ENCODE data around the gene YJEFN3.

YJEFN3 gene

DNA sequence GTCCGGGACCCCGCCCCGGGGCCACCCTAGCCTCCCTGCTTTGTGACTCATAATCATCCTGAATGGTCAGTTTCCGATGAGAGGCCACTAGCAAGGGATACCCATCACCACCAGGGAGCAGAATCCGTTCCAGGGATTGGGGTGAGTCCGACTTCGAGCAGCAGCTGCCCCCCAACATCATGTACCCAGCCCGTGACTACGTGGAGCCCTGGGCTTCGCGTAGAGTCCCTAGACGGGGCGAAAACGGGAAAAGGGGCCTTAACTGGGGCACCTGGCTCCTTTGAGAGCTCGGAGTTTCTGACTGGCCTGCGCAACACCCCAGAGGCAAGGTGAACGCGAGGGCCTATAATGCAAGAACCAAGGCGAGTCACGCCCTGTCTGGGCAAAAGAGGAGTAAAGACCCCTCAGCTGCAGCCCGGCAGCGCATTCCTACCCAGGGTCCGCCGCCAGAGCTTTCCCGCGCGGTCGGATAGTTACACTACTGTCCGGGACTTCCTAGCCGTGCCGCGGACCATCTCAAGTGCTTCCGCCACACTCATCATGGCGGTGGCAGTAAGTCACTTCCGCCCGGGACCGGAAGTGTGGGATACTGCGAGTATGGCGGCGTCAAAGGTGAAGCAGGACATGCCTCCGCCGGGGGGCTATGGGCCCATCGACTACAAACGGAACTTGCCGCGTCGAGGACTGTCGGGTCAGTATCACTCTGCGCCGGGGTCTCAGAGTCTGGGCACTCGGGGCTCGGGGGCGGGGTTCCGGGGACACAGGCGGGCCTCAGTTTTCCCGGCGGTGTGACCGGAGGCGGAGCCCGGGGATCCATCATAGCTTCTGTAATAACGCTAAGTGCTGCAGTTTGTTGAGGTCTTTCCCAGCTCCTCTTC is 12.8 kb upstream of the YJEFN3 start, which contains the start of gene NDUFA13:
TSS of gene NDUFA13 (plus strand) at position 584 of the 878 bp plus-strand sequence. CDS start at position 598, 14 bp downstream.
- Histone ChIP-seq H3F3A (ENCODE audit: insufficient read depth, low read length) (no peaks in the 10 kb centered on the region), H3K9me3 (ENCODE audit: low read length) (no peaks in the 10 kb centered on the region), H3K79me2 (ENCODE audit: insufficient read depth, low read length) (peaks cover 41% of the 10 kb centered on the region), H3K9ac (ENCODE audit: low read length) (peak within 1 kb of the TSS; percentile 94), H3K27me3 (ENCODE audit: insufficient read depth, low read length) (no peaks in the 10 kb centered on the region), H3K4me3 (ENCODE audit: low read depth, low read length, poor library complexity, severe bottlenecking) (peak within 1 kb of the TSS; percentile 95), H3K27ac (ENCODE audit: low read depth, low read length, poor library complexity, severe bottlenecking) (peak within 1 kb of the TSS; percentile 73), H3K9me2 (ENCODE audit: low read depth, low read length) (no peaks in the 10 kb centered on the region), H3K4me1 (ENCODE audit: insufficient read depth, low read length, severe bottlenecking) (peaks cover 37% of the 10 kb centered on the region), H2AFZ (ENCODE audit: low read length) (no peak within 1 kb of the TSS), H4K20me1 (ENCODE audit: insufficient read depth, low read length) (no peaks in the 10 kb centered on the region), H3K36me3 (ENCODE audit: insufficient read depth, low read length) (peaks cover 23% of the 10 kb centered on the region), H3K4me2 (ENCODE audit: low read length) (peak within 1 kb of the TSS; percentile 87)
- TF ChIP-seq EZH2 (IDR thresholded peaks at IDR 0.05; ENCODE audit: borderline replicate concordance, low read length), result no peak
- no peak for TF ChIP-seq CTCF (IDR thresholded peaks at IDR 0.05; ENCODE audit: low read length)

GRCh38 chr19:19517235-19517619 is 11.5 kb upstream of the YJEFN3 start:
- H3K4me1 ChIP-seq (ENCODE audit: insufficient read depth, low read length, severe bottlenecking), result peaks cover 39% of the 10 kb centered on the region
- H3K79me2 ChIP-seq (ENCODE audit: insufficient read depth, low read length), result peaks cover 49% of the 10 kb centered on the region
- no peak for TF ChIP-seq CTCF (IDR thresholded peaks at IDR 0.05; ENCODE audit: low read length)
- TF ChIP-seq EZH2 (IDR thresholded peaks at IDR 0.05; ENCODE audit: borderline replicate concordance, low read length), result no peak
- H3F3A ChIP-seq (ENCODE audit: insufficient read depth, low read length), result no peaks in the 10 kb centered on the region
- H2AFZ ChIP-seq (ENCODE audit: low read length), result no peak overlapping the region
- H3K4me3 ChIP-seq (ENCODE audit: low read depth, low read length, poor library complexity, severe bottlenecking), result peak overlapping the region; percentile 95
- peak overlapping the region; percentile 87 for H3K4me2 ChIP-seq (ENCODE audit: low read length)
- H3K9ac ChIP-seq (ENCODE audit: low read length), result peak overlapping the region; percentile 94
- H4K20me1 ChIP-seq (ENCODE audit: insufficient read depth, low read length), result no peaks in the 10 kb centered on the region
- no peaks in the 10 kb centered on the region for H3K9me2 ChIP-seq (ENCODE audit: low read depth, low read length)
- no peaks in the 10 kb centered on the region for H3K9me3 ChIP-seq (ENCODE audit: low read length)
- H3K27ac ChIP-seq (ENCODE audit: low read depth, low read length, poor library complexity, severe bottlenecking), result peak overlapping the region; percentile 73
- H3K27me3 ChIP-seq (ENCODE audit: insufficient read depth, low read length), result no peaks in the 10 kb centered on the region
- peaks cover 25% of the 10 kb centered on the region for H3K36me3 ChIP-seq (ENCODE audit: insufficient read depth, low read length)

DNA sequence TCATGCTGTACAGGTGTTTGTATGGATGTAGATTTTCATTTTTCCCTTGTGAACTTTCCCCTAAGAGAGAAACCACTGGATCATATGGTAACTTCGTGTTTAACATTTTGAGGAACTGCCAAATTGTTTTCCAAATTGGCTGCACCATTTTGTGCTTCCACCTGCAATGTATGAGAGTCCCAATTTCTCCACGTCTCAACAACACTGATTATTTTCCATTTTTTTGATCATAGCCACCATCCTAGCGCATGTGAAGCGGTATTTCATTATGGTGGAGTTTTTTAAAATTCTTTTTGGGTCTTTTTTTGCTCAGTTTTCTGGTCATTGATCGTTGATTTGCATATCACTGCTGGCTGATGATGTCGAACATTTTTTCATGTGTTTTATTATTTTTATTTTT is 7.7 kb upstream of the YJEFN3 start:
- H3K4me3 ChIP-seq (ENCODE audit: low read depth, low read length, poor library complexity, severe bottlenecking), result no peak overlapping the region
- H3K79me2 ChIP-seq (ENCODE audit: insufficient read depth, low read length), result peaks cover 58% of the 10 kb centered on the region
- peak overlapping the region; percentile 9; the same call in 1 of the 2 replicates for H3K4me2 ChIP-seq (ENCODE audit: low read length)
- H3K9me2 ChIP-seq (ENCODE audit: low read depth, low read length), result no peaks in the 10 kb centered on the region
- no peak overlapping the region for H3K9ac ChIP-seq (ENCODE audit: low read length)
- no peaks in the 10 kb centered on the region for H3K9me3 ChIP-seq (ENCODE audit: low read length)
- H4K20me1 ChIP-seq (ENCODE audit: insufficient read depth, low read length), result no peaks in the 10 kb centered on the region
- H3K27me3 ChIP-seq (ENCODE audit: insufficient read depth, low read length), result no peaks in the 10 kb centered on the region
- peaks cover 35% of the 10 kb centered on the region for H3K36me3 ChIP-seq (ENCODE audit: insufficient read depth, low read length)
- H3K27ac ChIP-seq (ENCODE audit: low read depth, low read length, poor library complexity, severe bottlenecking), result no peak overlapping the region
- H2AFZ ChIP-seq (ENCODE audit: low read length), result no peak overlapping the region
- no peak for TF ChIP-seq CTCF (IDR thresholded peaks at IDR 0.05; ENCODE audit: low read length)
- TF ChIP-seq EZH2 (IDR thresholded peaks at IDR 0.05; ENCODE audit: borderline replicate concordance, low read length), result no peak
- no peaks in the 10 kb centered on the region for H3F3A ChIP-seq (ENCODE audit: insufficient read depth, low read length)
- H3K4me1 ChIP-seq (ENCODE audit: insufficient read depth, low read length, severe bottlenecking), result peaks cover 68% of the 10 kb centered on the region

Data from OCI-LY1 (cell line).